T-cell (primary cell): ENCODE measurements around the gene CTNNBL1. TPM values are rescaled to one million over a fixed set of nuclear protein-coding genes. Genes with fewer than 3 reads are reported as not detected.

Source experiments
- ATAC-seq, 4 experiments: fragments of 200-7000 bp in 3 of 4; fragments of 150-1000 bp in 1 of 4; cut with Tn5 transposase; replicated peaks in 1 of 4; 1 replicate in 3 of 4; 2 replicates in 1 of 4; pipeline ENCODE4 v1.10.0; 2021; ENCODE audit warnings: moderate library complexity in 3 of 4, mild to moderate bottlenecking in 2 of 4, moderate number of reproducible peaks in 1 of 4
- CTCF ChIA-PET, 2 donors: fragments of 300-600 bp; sonication (Branson Sonifier 250); formaldehyde crosslinking; loops; one replicate each; lab custom pipeline; 2022; ENCODE audit warnings: antibody characterized with exemption in 2 of 2; lab: Charles Lee
- POLR2A ChIA-PET, 2 donors: fragments of 300-600 bp; sonication (Branson Sonifier 250); formaldehyde crosslinking; loops; one replicate each; lab custom pipeline; 2022; ENCODE audit warnings: antibody characterized with exemption in 2 of 2; lab: Charles Lee
- DNase-seq, 35 experiments: peaks; one replicate each; pipeline versions ENCODE4 v3.0.0 to v3.0.0-alpha.2; 2013 to 2023
- H3K27ac ChIP-seq: one replicate; pipeline ENCODE4 v1.5.1; 2013; ENCODE audit warnings: low read length
- H3K27me3 ChIP-seq, 2 experiments: replicated peaks in 1 of 2; 1 replicate in 1 of 2; 2 replicates in 1 of 2; pipeline versions ENCODE4 v1.6.1 to v1.7.0; 2013; ENCODE audit warnings: low read length in 1 of 2, mixed read lengths in 1 of 2; ENCODE audit not compliant: control insufficient read depth in 2 of 2, insufficient read depth in 2 of 2; ENCODE audit errors: extremely low read depth in 1 of 2
- H3K36me3 ChIP-seq, 2 donors: 1 replicate in 1 of 2; 2 replicates in 1 of 2; pipeline versions ENCODE4 v1.6.1 to v1.7.0; 2013; ENCODE audit warnings: low read length in 1 of 2; ENCODE audit not compliant: control insufficient read depth in 2 of 2, insufficient read depth in 1 of 2; ENCODE audit errors: extremely low read depth in 1 of 2
- H3K4me1 ChIP-seq, 2 experiments: 1 replicate in 1 of 2; 2 replicates in 1 of 2; pipeline versions ENCODE4 v1.6.1 to v1.7.0; 2013; ENCODE audit warnings: low read length in 2 of 2, mixed read lengths in 1 of 2; ENCODE audit not compliant: insufficient read depth in 2 of 2, control insufficient read depth in 1 of 2; ENCODE audit errors: extremely low read depth in 1 of 2
- H3K4me3 ChIP-seq, 2 donors: 1 replicate in 1 of 2; 2 replicates in 1 of 2; pipeline versions ENCODE4 v1.5.1 to v1.7.0; 2013; ENCODE audit warnings: mild to moderate bottlenecking in 2 of 2, low read length in 1 of 2, moderate library complexity in 1 of 2; ENCODE audit not compliant: control insufficient read depth in 1 of 2; ENCODE audit errors: extremely low read depth in 1 of 2
- H3K9me3 ChIP-seq: 2 replicates; pipeline ENCODE4 v1.7.0; 2013
- H3K27ac Mint-ChIP-seq, 2 donors: one replicate each; pipeline ENCODE4 v1.8.0; 2020 to 2021; ENCODE audit warnings: mild to moderate bottlenecking in 2 of 2, mixed read lengths in 2 of 2
- H3K27me3 Mint-ChIP-seq, 2 donors: one replicate each; pipeline ENCODE4 v1.8.0; 2021 to 2022; ENCODE audit warnings: mixed read lengths in 2 of 2
- H3K36me3 Mint-ChIP-seq: one replicate; pipeline ENCODE4 v1.8.0; 2021; ENCODE audit warnings: mixed read lengths
- H3K4me1 Mint-ChIP-seq, 3 donors: one replicate each; pipeline ENCODE4 v1.8.0; 2020 to 2022; ENCODE audit warnings: mixed read lengths in 3 of 3, mild to moderate bottlenecking in 1 of 3
- H3K4me3 Mint-ChIP-seq, 3 donors: one replicate each; pipeline ENCODE4 v1.8.0; 2020 to 2022; ENCODE audit warnings: mild to moderate bottlenecking in 3 of 3, mixed read lengths in 3 of 3, moderate library complexity in 3 of 3
- H3K9me3 Mint-ChIP-seq, 3 donors: one replicate each; pipeline ENCODE4 v1.8.0; 2020 to 2022; ENCODE audit warnings: mixed read lengths in 3 of 3
- WGBS: methylation state at CpG from one replicate; pipeline ENCODE4 v1.1.5; 2013; ENCODE audit warnings: missing lambda C conversion rate; ENCODE audit not compliant: insufficient coverage; 5-methylcytosine and 5-hydroxymethylcytosine counted together
- total RNA-seq, 35 experiments: library from RNA in 6 of 35; stranded (reverse) in 6 of 35; fragments of 120-200 nt in 1 of 35; gene quantifications; one replicate each; pipeline versions ENCODE4 v1.2.1 to v1.2.4 and lab custom pipeline; 2013 to 2026

The CTNNBL1 gene
- total RNA-seq, 5 donors from 2014 or later (not counting 1 experiment from before 2014, with no cell fraction given) = 44.6 to 52.4 (median 49.4) TPM

GRCh38 chr20:37741570-37741969, 47.7 kb downstream of the CTNNBL1 start:
- no peak overlapping the region for H3K27ac Mint-ChIP-seq

GRCh38 chr20:37742131-37742530, 48.3 kb downstream of the CTNNBL1 start:
- Mint-ChIP-seq H3K4me1 (peaks cover 0 to 5% (median 0%) of the 10 kb centered on the region in 3 donors), H3K4me3 (no peak overlapping the region), H3K27ac (no peak overlapping the region), H3K36me3 (peaks cover 60% of the 10 kb centered on the region), H3K9me3 (no peaks in the 10 kb centered on the region), H3K27me3 (no peaks in the 10 kb centered on the region)
- ATAC-seq (no peak), DNase-seq (no peak)
- 100% methylated on average over 2 of the region's 2 CpGs for WGBS
- Histone ChIP-seq H3K4me3 (no peak overlapping the region), H3K4me1 (peaks cover 0 to 3% of the 10 kb centered on the region in 2 experiments), H3K9me3 (no peaks in the 10 kb centered on the region), H3K27me3 (no peaks in the 10 kb centered on the region), H3K36me3 (peaks cover 3 to 39% of the 10 kb centered on the region in 2 donors), H3K27ac (no peak overlapping the region)
- CTCF ChIA-PET = no interaction called here
- POLR2A ChIA-PET = no interaction called here

More at GRCh38 chr20:37741570-37741969, 47.7 kb downstream of the CTNNBL1 start:
- no peak overlapping the region for H3K4me3 ChIP-seq
- no peak for ATAC-seq
- Mint-ChIP-seq H3K4me3 (no peak overlapping the region), H3K36me3 (peaks cover 59% of the 10 kb centered on the region), H3K9me3 (no peaks in the 10 kb centered on the region), H3K4me1 (peaks cover 0 to 5% (median 0%) of the 10 kb centered on the region in 3 donors), H3K27me3 (no peaks in the 10 kb centered on the region)
- no peak for DNase-seq
- H3K27me3 ChIP-seq = no peaks in the 10 kb centered on the region
- CTCF ChIA-PET = no interaction called here
- H3K36me3 ChIP-seq = peaks cover 3 to 34% of the 10 kb centered on the region in 2 donors
- H3K4me1 ChIP-seq = peaks cover 0 to 3% of the 10 kb centered on the region in 2 experiments
- no peak overlapping the region for H3K27ac ChIP-seq
- no peaks in the 10 kb centered on the region for H3K9me3 ChIP-seq
- no CpG with 5 or more reads among the region's 1 CpG for WGBS
- POLR2A ChIA-PET = no interaction called here

GRCh38 chr20:37744347-37744746, 50.5 kb downstream of the CTNNBL1 start:
- 100% methylated on average over 1 of the region's 2 CpGs for WGBS
- Mint-ChIP-seq H3K4me1 (peaks cover 0 to 4% (median 0%) of the 10 kb centered on the region in 3 donors), H3K27ac (no peak overlapping the region), H3K9me3 (no peaks in the 10 kb centered on the region), H3K4me3 (no peak overlapping the region), H3K27me3 (no peaks in the 10 kb centered on the region), H3K36me3 (peaks cover 58% of the 10 kb centered on the region)
- Histone ChIP-seq H3K36me3 (peaks cover 5 to 31% of the 10 kb centered on the region in 2 donors), H3K4me1 (peaks cover 0 to 3% of the 10 kb centered on the region in 2 experiments), H3K27ac (no peak overlapping the region), H3K9me3 (no peaks in the 10 kb centered on the region), H3K4me3 (no peak overlapping the region), H3K27me3 (no peaks in the 10 kb centered on the region)
- POLR2A ChIA-PET = no interaction called here
- CTCF ChIA-PET = no interaction called here
- DNase-seq = no peak
- ATAC-seq = no peak

GRCh38 chr20:37745553-37745952, 51.7 kb downstream of the CTNNBL1 start:
- POLR2A ChIA-PET = no interaction called here
- Histone ChIP-seq H3K4me1 (peaks cover 0 to 3% of the 10 kb centered on the region in 2 experiments), H3K36me3 (peaks cover 8 to 31% of the 10 kb centered on the region in 2 donors), H3K4me3 (no peak overlapping the region), H3K27me3 (no peaks in the 10 kb centered on the region), H3K27ac (no peak overlapping the region), H3K9me3 (no peaks in the 10 kb centered on the region)
- CTCF ChIA-PET = no interaction called here
- H3K27me3 Mint-ChIP-seq = no peaks in the 10 kb centered on the region
- no peaks in the 10 kb centered on the region for H3K4me1 Mint-ChIP-seq
- no peak overlapping the region for H3K27ac Mint-ChIP-seq
- H3K9me3 Mint-ChIP-seq = no peaks in the 10 kb centered on the region
- H3K36me3 Mint-ChIP-seq = peaks cover 64% of the 10 kb centered on the region
- DNase-seq (peak in 6 of 35 experiments; percentile 0 to 37 (median 2)), ATAC-seq (peak in 2 of 4 experiments; percentile 63 to 91)
- WGBS = 100% methylated on average over 1 of the region's 3 CpGs
- H3K4me3 Mint-ChIP-seq = no peak overlapping the region

- H3K36me3 Mint-ChIP-seq = peaks cover 69% of the 10 kb centered on the region
Measured at GRCh38 chr20:37748015-37748414, 54.2 kb downstream of the CTNNBL1 start.

GRCh38 chr20:37749218-37749617, 55.4 kb downstream of the CTNNBL1 start:
- Mint-ChIP-seq H3K9me3 (no peaks in the 10 kb centered on the region), H3K4me1 (no peaks in the 10 kb centered on the region), H3K27me3 (no peaks in the 10 kb centered on the region), H3K4me3 (no peak overlapping the region), H3K36me3 (peaks cover 71% of the 10 kb centered on the region), H3K27ac (no peak overlapping the region)
- ChIA-PET CTCF (no interaction called here), POLR2A (interaction anchor here in 1 of 2 donors (0.5 kb wide), 1 partner anchor 1806 kb away, joined by 4 read pairs; no protein-coding TSS in a partner anchor)
- H3K36me3 ChIP-seq = peaks cover 8 to 43% of the 10 kb centered on the region in 2 donors
- H3K4me3 ChIP-seq = no peak overlapping the region
- no CpG with 5 or more reads among the region's 4 CpGs for WGBS
- H3K9me3 ChIP-seq = no peaks in the 10 kb centered on the region
- H3K4me1 ChIP-seq = peaks cover 0 to 3% of the 10 kb centered on the region in 2 experiments
- H3K27ac ChIP-seq = no peak overlapping the region
- ATAC-seq (no peak), DNase-seq (no peak)
- no peaks in the 10 kb centered on the region for H3K27me3 ChIP-seq

More at GRCh38 chr20:37748015-37748414, 54.2 kb downstream of the CTNNBL1 start:
- DNase-seq (no peak), ATAC-seq (no peak)
- H3K4me3 ChIP-seq = no peak overlapping the region
- no peaks in the 10 kb centered on the region for H3K9me3 ChIP-seq
- no CpG with 5 or more reads among the region's 1 CpG for WGBS
- peaks cover 0 to 3% of the 10 kb centered on the region in 2 experiments for H3K4me1 ChIP-seq
- H3K36me3 ChIP-seq = peaks cover 8 to 43% of the 10 kb centered on the region in 2 donors
- H3K27me3 ChIP-seq = no peaks in the 10 kb centered on the region
- ChIA-PET POLR2A (no interaction called here), CTCF (interaction anchor here in 1 of 2 donors (0.7 kb wide), 1 partner anchor 24 kb away, joined by 9 read pairs; no protein-coding TSS in a partner anchor)
- H3K27ac Mint-ChIP-seq = no peak overlapping the region
- H3K4me1 Mint-ChIP-seq = no peaks in the 10 kb centered on the region
- H3K4me3 Mint-ChIP-seq = no peak overlapping the region
- no peaks in the 10 kb centered on the region for H3K27me3 Mint-ChIP-seq
- no peak overlapping the region for H3K27ac ChIP-seq
- H3K9me3 Mint-ChIP-seq = no peaks in the 10 kb centered on the region
